Measurements from ENCODE around the gene CSTF3. TPM values are rescaled to one million over a fixed set of nuclear protein-coding genes. Genes with fewer than 3 reads are reported as not detected.
A peak's percentile ranks its signal among the peaks of the same experiment; 100 is the strongest.

CSTF3 gene
- polyA plus RNA-seq, 1 donor (not counting 4 experiments of a cell fraction or from before 2014, with no cell fraction given), result 41.1 TPM

GRCh38 chr11:33064866-33065265 is 96.4 kb downstream of the CSTF3 start:
- Histone ChIP-seq H3K36me3 (ENCODE audit: control insufficient read depth in 2 of 2, extremely low read depth in 1 of 2, insufficient read depth in 2 of 2, low read length in 2 of 2) (peaks cover 18 to 34% of the 10 kb centered on the region in 2 experiments), H2AFZ (ENCODE audit: control insufficient read depth, low read length) (no peak overlapping the region), H3K27ac (ENCODE audit: control insufficient read depth, insufficient read depth, low read length) (peak overlapping the region; percentile 83), H3K4me2 (ENCODE audit: control insufficient read depth, extremely low read depth, insufficient read depth, low read depth, low read length) (peak overlapping the region; percentile 45), H3K9ac (ENCODE audit: control insufficient read depth, extremely low read depth, insufficient read depth, low read length) (peak overlapping the region; percentile 29), H3K9me1 (ENCODE audit: control insufficient read depth, extremely low read depth, insufficient read depth, low read length) (no peaks in the 10 kb centered on the region), H4K20me1 (ENCODE audit: control insufficient read depth, extremely low read depth, insufficient read depth, low read length) (no peaks in the 10 kb centered on the region), H3K79me2 (ENCODE audit: control insufficient read depth, insufficient read depth, low read length) (no peaks in the 10 kb centered on the region), H3K4me1 (ENCODE audit: control insufficient read depth, extremely low read depth, insufficient read depth, low read length) (peaks cover 54% of the 10 kb centered on the region), H3K4me3 (ENCODE audit: control insufficient read depth in 2 of 3, extremely low read depth in 1 of 3, insufficient read depth in 2 of 3, low read depth in 1 of 3, low read length in 3 of 3) (no peak overlapping the region), H3K27me3 (ENCODE audit: control insufficient read depth, extremely low read depth, insufficient read depth, low read length) (no peaks in the 10 kb centered on the region), H3K9me3 (ENCODE audit: control insufficient read depth, low read depth, low read length) (no peaks in the 10 kb centered on the region)
- no peak for TF ChIP-seq EZH2 (IDR thresholded peaks at IDR 0.05; ENCODE audit: low read length)
- TF ChIP-seq CTCF (optimal IDR thresholded peaks at IDR 0.05 in 1 of 3, IDR thresholded peaks at IDR 0.05 in 1 of 3, conservative IDR thresholded peaks at IDR 0.05 in 1 of 3; ENCODE audit: extremely low read depth in 1 of 3, insufficient read depth in 2 of 3, low read length in 3 of 3), result no peak
- DNase-seq (ENCODE audit: low read depth, low spot score) (no peak), FAIRE-seq (no peak)
- dilution Hi-C loops (cut with MboI; ENCODE audit: extremely low pct_ligation_motif_present, low sequenced_read_pairs), result no loop called here

GRCh38 chr11:33064033-33064825 is 97.1 kb downstream of the CSTF3 start:
- H3K4me2 ChIP-seq (ENCODE audit: control insufficient read depth, extremely low read depth, insufficient read depth, low read depth, low read length), result peak overlapping the region; percentile 45
- no peak overlapping the region for H2AFZ ChIP-seq (ENCODE audit: control insufficient read depth, low read length)
- no peaks in the 10 kb centered on the region for H3K79me2 ChIP-seq (ENCODE audit: control insufficient read depth, insufficient read depth, low read length)
- peak overlapping the region; percentile 83 for H3K27ac ChIP-seq (ENCODE audit: control insufficient read depth, insufficient read depth, low read length)
- H3K9ac ChIP-seq (ENCODE audit: control insufficient read depth, extremely low read depth, insufficient read depth, low read length), result peak overlapping the region; percentile 29
- no peaks in the 10 kb centered on the region for H3K27me3 ChIP-seq (ENCODE audit: control insufficient read depth, extremely low read depth, insufficient read depth, low read length)
- peaks cover 60% of the 10 kb centered on the region for H3K4me1 ChIP-seq (ENCODE audit: control insufficient read depth, extremely low read depth, insufficient read depth, low read length)
- TF ChIP-seq EZH2 (IDR thresholded peaks at IDR 0.05; ENCODE audit: low read length) (no peak), CTCF (optimal IDR thresholded peaks at IDR 0.05 in 1 of 3, IDR thresholded peaks at IDR 0.05 in 1 of 3, conservative IDR thresholded peaks at IDR 0.05 in 1 of 3; ENCODE audit: extremely low read depth in 1 of 3, insufficient read depth in 2 of 3, low read length in 3 of 3) (peak in 1 of 3 experiments; percentile 32)
- dilution Hi-C loops (cut with MboI; ENCODE audit: extremely low pct_ligation_motif_present, low sequenced_read_pairs), result no loop called here
- no peaks in the 10 kb centered on the region for H4K20me1 ChIP-seq (ENCODE audit: control insufficient read depth, extremely low read depth, insufficient read depth, low read length)
- FAIRE-seq, result peak; percentile 48
- no peak for DNase-seq (ENCODE audit: low read depth, low spot score)
- no peaks in the 10 kb centered on the region for H3K9me3 ChIP-seq (ENCODE audit: control insufficient read depth, low read depth, low read length)
- H3K36me3 ChIP-seq (ENCODE audit: control insufficient read depth in 2 of 2, extremely low read depth in 1 of 2, insufficient read depth in 2 of 2, low read length in 2 of 2), result peaks cover 16 to 30% of the 10 kb centered on the region in 2 experiments
- H3K9me1 ChIP-seq (ENCODE audit: control insufficient read depth, extremely low read depth, insufficient read depth, low read length), result no peaks in the 10 kb centered on the region
- H3K4me3 ChIP-seq (ENCODE audit: control insufficient read depth in 2 of 3, extremely low read depth in 1 of 3, insufficient read depth in 2 of 3, low read depth in 1 of 3, low read length in 3 of 3), result no peak overlapping the region

Data from keratinocyte (primary cell).